Stimulated activated naive CD8-positive, alpha-beta T cell treated with anti-CD3 and anti-CD28 coated beads, Interleukin-15, Interleukin-2, amounts not matched to agents 100 ng/mL and 50 ng/mL, for 24 hours (primary cell): Measurements from ENCODE around the gene DHX29.
"Not testable (repeated sequence)": the region's sequence is repeated elsewhere in the genome, so short reads cannot be mapped to it uniquely, and the experiment has no call there.

Experiments
- H3K27ac Mint-ChIP-seq: one replicate; pipeline ENCODE4 v1.8.0; 2021; ENCODE audit warnings: mild to moderate bottlenecking, mixed read lengths
- H3K27me3 Mint-ChIP-seq: one replicate; pipeline ENCODE4 v1.8.0; 2021; ENCODE audit warnings: mixed read lengths
- H3K36me3 Mint-ChIP-seq: one replicate; pipeline ENCODE4 v1.8.0; 2021; ENCODE audit warnings: low read depth, mixed read lengths
- H3K4me1 Mint-ChIP-seq: one replicate; pipeline ENCODE4 v1.8.0; 2021; ENCODE audit warnings: low read depth, mixed read lengths
- H3K4me3 Mint-ChIP-seq: one replicate; pipeline ENCODE4 v1.8.0; 2021; ENCODE audit warnings: mild to moderate bottlenecking, mixed read lengths
- H3K9me3 Mint-ChIP-seq: one replicate; pipeline ENCODE4 v1.8.0; 2021; ENCODE audit warnings: mixed read lengths

Gene DHX29

DNA sequence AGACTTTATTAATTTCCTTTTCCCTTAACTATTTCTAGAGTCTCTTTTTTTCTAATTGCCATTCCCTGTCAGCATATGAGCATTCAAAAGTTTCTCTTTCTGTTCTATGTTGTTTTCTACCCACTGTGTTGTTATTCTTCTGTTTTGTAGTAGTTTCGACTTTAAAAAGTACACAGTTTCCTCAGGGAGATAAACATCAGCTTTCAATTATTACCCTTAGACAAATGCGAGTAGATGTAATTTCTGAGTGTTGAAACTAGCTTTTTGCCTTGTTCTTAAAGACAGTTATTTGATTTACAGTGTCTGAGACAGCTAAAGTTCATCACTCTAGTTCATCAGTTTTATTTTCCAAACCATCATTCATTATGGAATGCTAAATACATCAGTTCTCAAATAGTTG, 19.8 kb upstream of the DHX29 start:
- H3K4me1 Mint-ChIP-seq: peaks cover 36% of the 10 kb centered on the region
- no peaks in the 10 kb centered on the region for H3K27me3 Mint-ChIP-seq
- no peak overlapping the region for H3K4me3 Mint-ChIP-seq
- H3K9me3 Mint-ChIP-seq: no peaks in the 10 kb centered on the region
- H3K36me3 Mint-ChIP-seq: peaks cover 64% of the 10 kb centered on the region
- H3K27ac Mint-ChIP-seq: no peak overlapping the region

DNA sequence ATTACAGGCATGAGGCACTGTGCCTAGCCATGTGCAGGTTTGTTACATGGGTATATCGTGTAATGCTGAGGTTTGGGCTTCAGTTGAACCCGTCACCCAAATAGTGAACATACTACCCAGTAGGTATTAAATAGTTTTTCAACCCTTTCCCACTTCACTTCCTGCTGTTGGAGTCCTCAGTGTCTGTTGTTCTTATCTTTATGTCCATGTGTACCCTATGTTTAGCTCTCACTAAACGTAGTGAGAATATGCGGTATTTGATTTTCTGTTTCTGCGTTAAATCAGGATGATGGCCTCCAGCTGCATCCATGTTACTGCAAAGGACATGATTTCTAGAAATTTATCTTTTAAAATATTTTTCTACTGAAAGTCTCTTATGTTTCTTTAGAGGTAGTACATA, 18.1 kb upstream of the DHX29 start:
- H3K27me3 Mint-ChIP-seq: no peaks in the 10 kb centered on the region

DNA sequence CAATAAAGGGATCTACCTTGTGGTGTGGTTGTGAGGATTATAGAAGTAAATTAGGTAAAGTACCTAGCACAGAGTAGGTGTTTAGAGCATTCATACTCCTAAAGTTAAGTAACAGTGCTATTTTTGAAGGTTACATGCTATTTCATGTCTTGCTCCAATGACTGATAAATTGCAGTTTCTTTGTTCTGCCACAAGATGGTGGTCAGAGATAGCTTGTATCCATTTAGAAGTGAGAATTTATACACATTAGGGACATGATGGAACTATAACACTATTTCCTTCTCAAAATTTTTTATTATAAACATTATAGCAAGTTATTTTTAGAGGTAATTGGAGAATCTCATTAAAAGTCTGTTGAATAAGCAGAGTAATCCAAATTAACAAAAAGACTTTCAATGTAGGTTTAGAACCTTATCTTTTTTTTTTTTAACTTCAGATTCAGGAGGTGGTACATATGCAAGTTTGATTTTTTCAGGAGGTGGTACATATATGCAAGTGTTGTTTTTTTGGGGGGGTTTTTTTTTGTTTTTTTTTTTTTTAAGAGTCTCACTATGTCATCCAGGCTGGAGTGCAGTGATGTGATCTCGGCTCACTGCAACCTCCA, 17.4 kb upstream of the DHX29 start:
- peaks cover 19% of the 10 kb centered on the region for H3K4me1 Mint-ChIP-seq
- no peaks in the 10 kb centered on the region for H3K27me3 Mint-ChIP-seq
- H3K36me3 Mint-ChIP-seq: peaks cover 41% of the 10 kb centered on the region
- no peak overlapping the region for H3K27ac Mint-ChIP-seq
- no peaks in the 10 kb centered on the region for H3K9me3 Mint-ChIP-seq
- H3K4me3 Mint-ChIP-seq: no peak overlapping the region

More for the DNA sequence above, 18.1 kb upstream of the DHX29 start:
- no peak overlapping the region for H3K27ac Mint-ChIP-seq
- no peaks in the 10 kb centered on the region for H3K9me3 Mint-ChIP-seq
- H3K4me1 Mint-ChIP-seq: peaks cover 24% of the 10 kb centered on the region
- no peak overlapping the region for H3K4me3 Mint-ChIP-seq
- peaks cover 47% of the 10 kb centered on the region for H3K36me3 Mint-ChIP-seq

DNA sequence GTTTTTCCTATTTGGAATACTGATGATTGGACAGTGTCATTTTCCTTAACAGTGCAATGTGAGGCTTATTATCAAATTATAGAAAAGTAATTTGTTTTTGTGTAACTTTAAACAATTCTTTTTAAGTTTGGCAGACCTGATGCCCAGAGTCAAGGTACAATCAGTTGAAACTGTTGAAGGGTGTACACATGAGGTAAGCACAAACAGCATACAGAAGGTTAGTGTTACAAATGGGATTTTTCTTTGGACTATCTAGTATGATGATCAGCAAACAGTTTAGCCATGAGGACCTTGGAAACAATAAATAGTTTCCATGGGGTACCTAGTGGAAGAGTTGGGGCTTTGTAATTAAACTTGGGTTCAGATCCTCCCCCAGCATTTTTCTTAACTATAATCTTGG, 16.5 kb upstream of the DHX29 start:
- Mint-ChIP-seq H3K27me3 (no peaks in the 10 kb centered on the region), H3K27ac (no peak overlapping the region), H3K9me3 (no peaks in the 10 kb centered on the region), H3K4me3 (no peak overlapping the region), H3K4me1 (peaks cover 19% of the 10 kb centered on the region), H3K36me3 (peaks cover 35% of the 10 kb centered on the region)

DNA sequence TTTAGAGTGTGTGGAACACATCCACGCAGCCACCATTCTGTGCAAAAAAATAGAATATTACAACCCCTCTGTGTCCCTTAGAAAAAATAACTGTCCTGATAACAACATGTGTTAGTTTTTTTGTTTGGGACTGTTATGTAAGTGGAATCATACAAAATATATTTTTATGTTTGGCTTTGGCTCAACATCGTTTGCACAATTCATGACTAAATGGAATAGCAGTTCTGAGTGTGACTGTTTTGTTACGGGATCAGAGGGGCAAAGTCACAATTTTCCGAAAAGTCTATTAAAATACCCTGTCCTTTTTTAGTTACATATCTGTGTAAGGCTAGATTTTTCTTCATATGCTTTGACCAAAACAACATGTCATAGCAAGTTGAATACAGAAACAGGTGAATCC, 13.1 kb upstream of the DHX29 start:
- Mint-ChIP-seq H3K4me3 (no peak overlapping the region), H3K27me3 (no peaks in the 10 kb centered on the region), H3K9me3 (peaks cover 14% of the 10 kb centered on the region), H3K27ac (no peak overlapping the region), H3K36me3 (peaks cover 45% of the 10 kb centered on the region), H3K4me1 (peaks cover 37% of the 10 kb centered on the region)

DNA sequence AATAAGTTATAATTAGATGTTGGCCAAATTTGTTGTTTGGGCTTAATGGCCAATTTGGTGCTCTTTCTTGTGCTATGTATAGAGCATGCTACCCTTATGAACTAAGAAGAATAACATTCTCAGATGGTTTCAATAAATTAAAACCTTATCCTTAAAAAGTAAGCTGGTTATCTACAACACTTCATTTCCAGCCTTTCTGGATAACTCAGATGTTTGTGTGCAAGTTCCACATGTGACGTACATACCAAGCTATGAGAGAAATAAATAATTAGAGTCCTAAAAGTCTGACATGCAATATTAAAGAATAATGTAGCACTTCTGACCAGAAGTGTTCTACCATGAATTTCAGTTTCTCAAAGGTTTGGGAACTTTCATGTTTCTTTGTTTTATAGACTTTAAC, 12.0 kb upstream of the DHX29 start:
- Mint-ChIP-seq H3K36me3 (peaks cover 42% of the 10 kb centered on the region), H3K27me3 (no peaks in the 10 kb centered on the region), H3K4me1 (peaks cover 39% of the 10 kb centered on the region), H3K4me3 (no peak overlapping the region), H3K27ac (no peak overlapping the region), H3K9me3 (peaks cover 14% of the 10 kb centered on the region)

DNA sequence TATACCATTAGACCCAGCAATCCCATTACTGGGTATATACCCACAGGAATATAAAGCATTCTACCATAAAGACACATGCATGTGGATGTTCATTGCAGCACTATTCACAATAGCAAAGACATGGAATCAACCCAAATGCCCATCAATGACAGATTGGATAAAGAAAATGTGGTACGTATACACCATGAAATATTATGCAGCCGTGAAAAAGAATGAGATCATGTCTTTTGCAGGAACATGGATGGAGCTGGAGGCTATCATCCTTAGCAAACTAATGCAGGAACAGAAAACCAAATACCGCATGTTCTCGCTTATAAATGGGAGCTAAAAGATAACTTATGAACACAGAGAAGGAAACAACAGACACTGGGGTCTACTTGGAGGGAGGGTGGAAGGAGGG, 10.7 kb upstream of the DHX29 start:
- Mint-ChIP-seq H3K4me1 (peaks cover 49% of the 10 kb centered on the region), H3K9me3 (peaks cover 14% of the 10 kb centered on the region), H3K36me3 (peaks cover 53% of the 10 kb centered on the region)
- not testable (repeated sequence) for H3K27ac Mint-ChIP-seq, H3K4me3 Mint-ChIP-seq, H3K27me3 Mint-ChIP-seq

DNA sequence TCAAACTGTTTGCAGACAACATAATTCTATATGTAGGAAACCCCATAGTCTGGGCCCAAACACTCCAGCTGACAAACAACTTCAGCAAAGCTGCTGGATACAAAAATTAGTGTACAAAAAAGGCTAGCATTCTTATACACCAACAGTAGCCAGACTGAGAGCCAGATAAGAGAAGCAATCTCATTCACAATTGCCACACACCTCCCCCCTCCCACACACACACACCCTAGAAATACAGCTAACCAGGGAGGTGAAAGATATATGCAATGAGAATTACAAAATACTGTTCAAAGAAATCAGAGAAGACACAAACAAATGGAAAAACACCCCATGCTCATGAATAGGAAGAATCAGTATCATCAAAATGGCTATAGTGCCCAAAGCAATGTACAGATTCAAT, 9.3 kb upstream of the DHX29 start:
- no peaks in the 10 kb centered on the region for H3K27me3 Mint-ChIP-seq
- H3K4me1 Mint-ChIP-seq: peaks cover 63% of the 10 kb centered on the region
- H3K36me3 Mint-ChIP-seq: peaks cover 49% of the 10 kb centered on the region
- H3K27ac Mint-ChIP-seq: no peak overlapping the region
- peaks cover 14% of the 10 kb centered on the region for H3K9me3 Mint-ChIP-seq
- no peak overlapping the region for H3K4me3 Mint-ChIP-seq

DNA sequence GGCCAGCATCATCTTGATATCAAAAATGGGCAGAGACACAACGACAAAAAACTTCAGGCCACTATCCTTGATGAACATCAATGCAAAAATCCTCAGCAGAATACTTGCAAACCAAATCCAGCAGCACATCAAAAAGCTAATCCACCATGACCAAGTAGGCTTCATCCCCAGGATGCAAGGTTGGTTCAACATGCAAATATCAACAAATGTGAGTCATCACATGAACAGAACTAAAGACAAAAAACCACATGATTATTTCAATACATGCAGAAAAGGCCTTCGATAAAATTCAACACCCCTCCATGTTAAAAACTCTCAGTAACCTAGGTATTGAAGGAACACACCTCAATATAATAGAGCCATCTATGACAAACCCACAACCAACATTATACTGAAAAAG, 8.8 kb upstream of the DHX29 start:
- Mint-ChIP-seq H3K36me3 (peaks cover 53% of the 10 kb centered on the region), H3K27ac (no peak overlapping the region), H3K4me3 (no peak overlapping the region)

DNA sequence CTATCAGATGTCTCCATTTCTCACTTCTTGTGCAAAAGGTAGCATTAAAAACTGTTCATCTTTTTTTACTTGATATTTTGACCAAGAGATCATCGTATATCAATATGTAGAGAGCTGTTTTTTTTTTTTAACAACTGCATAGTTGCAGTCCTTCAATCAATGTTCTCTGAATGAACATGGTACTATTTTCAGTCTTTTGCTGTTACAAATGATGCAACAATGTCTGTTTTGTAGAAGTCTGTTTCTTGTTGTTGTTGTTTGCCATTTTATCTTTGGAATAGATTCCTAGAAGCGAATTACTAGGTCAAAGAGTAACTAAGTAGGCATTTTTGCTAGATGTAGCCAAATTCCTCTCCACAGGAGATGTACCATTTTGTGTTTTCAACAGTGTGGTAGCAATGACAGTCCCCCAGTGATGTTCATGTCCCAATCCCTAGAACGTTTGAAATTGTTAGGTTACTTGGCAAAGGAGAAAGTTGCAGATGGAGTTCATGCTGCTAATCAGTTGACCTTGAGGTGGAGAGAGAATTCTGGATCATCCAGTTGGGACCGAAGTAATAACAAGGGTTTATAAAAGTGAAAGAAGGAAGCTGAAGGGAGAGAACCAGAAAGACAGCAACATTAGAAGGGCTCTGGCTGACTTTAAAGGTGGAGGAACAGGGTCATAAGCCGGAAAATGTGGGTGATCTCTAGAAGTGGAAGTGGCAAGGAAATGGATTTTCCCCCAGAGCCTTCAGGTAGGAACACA, 6.5 kb upstream of the DHX29 start:
- H3K4me1 Mint-ChIP-seq: peaks cover 71% of the 10 kb centered on the region
- H3K36me3 Mint-ChIP-seq: peaks cover 53% of the 10 kb centered on the region
- H3K9me3 Mint-ChIP-seq: peaks cover 14% of the 10 kb centered on the region
- H3K27me3 Mint-ChIP-seq: no peaks in the 10 kb centered on the region
- peak overlapping the region; percentile 14 for H3K27ac Mint-ChIP-seq
- no peak overlapping the region for H3K4me3 Mint-ChIP-seq

More for the DNA sequence above, 8.8 kb upstream of the DHX29 start:
- H3K27me3 Mint-ChIP-seq: no peaks in the 10 kb centered on the region
- peaks cover 14% of the 10 kb centered on the region for H3K9me3 Mint-ChIP-seq
- H3K4me1 Mint-ChIP-seq: peaks cover 69% of the 10 kb centered on the region

DNA sequence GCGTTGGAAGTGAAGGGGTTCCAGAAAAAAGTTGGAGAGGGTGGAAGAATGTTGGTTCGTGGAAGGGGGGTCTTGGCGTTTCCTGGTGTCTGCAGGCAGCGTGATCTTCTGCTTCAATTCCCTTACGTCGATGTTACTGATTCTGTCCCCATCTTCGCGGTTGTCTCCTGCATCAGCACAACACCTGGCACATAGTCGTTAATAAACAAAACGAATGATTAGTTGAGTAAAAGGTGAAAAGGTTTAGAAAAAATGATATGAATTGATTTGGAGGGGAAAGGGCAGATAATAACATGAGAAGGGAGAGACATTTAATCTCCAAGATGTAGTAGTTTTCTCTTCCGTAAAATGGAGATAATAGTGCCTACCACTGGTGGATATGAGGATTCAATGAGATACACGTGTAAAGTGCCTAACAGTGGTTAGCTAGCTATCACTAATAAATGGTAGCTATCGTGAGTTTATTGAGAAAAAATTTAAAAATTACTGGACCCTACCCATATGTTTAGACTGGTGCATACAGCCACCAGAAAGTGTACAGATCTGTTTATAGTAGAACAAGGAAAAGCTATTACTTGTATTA, 851 bp upstream of the DHX29 start:
- H3K36me3 Mint-ChIP-seq: peaks cover 16% of the 10 kb centered on the region
- H3K27ac Mint-ChIP-seq: no peak overlapping the region

DNA sequence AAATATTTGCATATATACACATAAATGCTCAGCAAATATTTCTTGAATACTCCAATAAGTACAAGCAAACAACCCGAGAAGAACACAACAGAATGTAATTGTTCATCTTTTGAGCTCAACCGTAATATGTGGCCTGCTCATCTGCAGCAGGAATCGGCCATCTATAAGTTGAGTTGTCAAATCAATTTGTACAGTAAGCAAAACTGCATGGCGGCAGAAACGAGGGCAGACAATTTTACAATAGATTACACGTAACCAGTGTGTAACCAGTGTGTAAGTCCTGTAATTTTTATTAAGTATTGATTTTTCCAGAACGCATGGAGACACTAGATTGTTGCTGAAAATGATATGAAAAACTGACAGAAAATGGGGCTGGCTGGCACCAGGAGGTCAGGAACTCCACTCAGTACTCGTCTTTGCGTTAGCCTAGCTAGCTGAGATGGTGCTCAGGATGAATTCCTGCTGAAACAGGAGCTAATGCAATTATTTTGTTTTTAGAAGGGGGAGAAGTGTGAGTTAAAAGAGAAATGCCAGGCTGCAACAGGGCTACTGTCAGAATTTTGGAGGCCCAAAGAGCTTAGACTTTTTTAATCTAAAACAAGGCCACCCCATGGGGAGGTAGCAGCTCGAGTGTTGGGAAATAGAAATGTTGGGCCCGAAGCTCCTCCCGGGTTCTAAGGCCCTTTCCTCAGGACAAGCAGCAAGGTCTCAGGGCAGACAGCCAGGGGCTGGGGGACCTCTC, 682 bp downstream of the DHX29 start:
- Mint-ChIP-seq H3K27me3 (no peaks in the 10 kb centered on the region), H3K27ac (no peak overlapping the region), H3K4me3 (no peak overlapping the region), H3K4me1 (peaks cover 30% of the 10 kb centered on the region), H3K9me3 (no peaks in the 10 kb centered on the region), H3K36me3 (peaks cover 19% of the 10 kb centered on the region)

More for the DNA sequence above, 851 bp upstream of the DHX29 start:
- no peaks in the 10 kb centered on the region for H3K9me3 Mint-ChIP-seq
- H3K27me3 Mint-ChIP-seq: no peaks in the 10 kb centered on the region
- peaks cover 39% of the 10 kb centered on the region for H3K4me1 Mint-ChIP-seq
- no peak overlapping the region for H3K4me3 Mint-ChIP-seq

DNA sequence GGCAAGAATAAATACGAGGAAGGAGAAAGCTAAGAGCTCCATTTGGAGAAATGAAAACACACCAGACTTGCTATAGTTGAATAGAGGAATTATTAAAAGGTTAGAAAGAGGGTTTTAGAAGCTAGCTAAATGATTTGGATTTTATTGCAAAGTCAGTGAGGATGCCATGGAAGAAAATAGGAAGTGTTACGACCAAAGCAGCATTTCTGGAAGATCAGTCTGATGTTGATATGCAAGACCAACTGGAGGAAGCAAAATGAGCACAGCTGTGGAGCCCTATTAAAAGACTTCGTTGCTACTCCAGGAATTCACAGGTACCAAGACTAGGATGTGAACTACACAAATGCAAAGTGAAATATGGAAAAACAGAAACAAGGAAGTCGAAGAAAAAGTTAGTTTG, 2.1 kb downstream of the DHX29 start:
- Mint-ChIP-seq H3K9me3 (no peaks in the 10 kb centered on the region), H3K4me3 (no peak overlapping the region), H3K4me1 (peaks cover 17% of the 10 kb centered on the region), H3K27ac (no peak overlapping the region), H3K27me3 (no peaks in the 10 kb centered on the region), H3K36me3 (peaks cover 21% of the 10 kb centered on the region)

DNA sequence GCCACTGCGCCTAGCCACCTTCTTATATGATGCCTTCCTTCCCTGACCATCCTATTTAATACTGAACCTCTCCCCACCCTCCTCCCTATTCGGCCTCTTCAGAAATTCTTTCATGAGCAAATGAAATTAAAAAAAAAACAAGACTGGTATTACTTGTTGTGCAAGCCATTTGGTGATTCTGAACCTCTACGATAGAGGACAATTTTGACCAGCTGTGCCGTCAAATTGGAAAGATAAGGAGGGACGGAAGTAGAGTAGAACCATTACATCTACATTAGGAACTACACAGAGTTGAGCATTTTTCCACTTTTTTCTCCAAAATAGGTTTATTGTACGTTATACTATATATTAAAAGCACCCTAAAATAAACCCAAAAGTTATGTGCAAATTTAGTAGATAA, 2.9 kb downstream of the DHX29 start:
- Mint-ChIP-seq H3K4me1 (peaks cover 17% of the 10 kb centered on the region), H3K27ac (no peak overlapping the region), H3K4me3 (no peak overlapping the region)

DNA sequence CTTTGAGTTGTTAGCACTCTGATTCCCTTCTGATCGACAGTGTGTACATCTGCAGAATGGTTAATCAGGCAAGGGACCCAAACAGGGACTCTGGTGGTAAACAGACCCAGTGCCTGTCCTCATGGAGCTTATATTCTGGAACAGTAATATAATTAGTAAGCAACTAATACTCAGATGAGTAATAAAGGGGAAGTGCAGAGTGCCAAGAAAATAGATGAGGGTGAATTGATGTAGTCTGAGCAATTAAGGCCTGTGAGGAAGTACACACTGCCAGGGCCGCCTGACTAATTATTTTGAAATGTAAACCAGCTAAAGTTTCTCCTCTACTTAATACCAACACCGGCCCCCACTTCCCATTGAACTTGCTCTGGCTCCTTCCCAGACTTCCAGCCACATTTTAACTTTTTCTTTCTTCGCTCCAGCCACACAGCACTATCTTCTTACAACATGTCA, 4.2 kb downstream of the DHX29 start:
- Mint-ChIP-seq H3K4me1 (peaks cover 17% of the 10 kb centered on the region), H3K9me3 (no peaks in the 10 kb centered on the region), H3K4me3 (no peak overlapping the region), H3K27me3 (no peaks in the 10 kb centered on the region), H3K36me3 (peaks cover 24% of the 10 kb centered on the region), H3K27ac (no peak overlapping the region)

More for the DNA sequence above, 2.9 kb downstream of the DHX29 start:
- H3K27me3 Mint-ChIP-seq: no peaks in the 10 kb centered on the region
- H3K9me3 Mint-ChIP-seq: no peaks in the 10 kb centered on the region
- peaks cover 21% of the 10 kb centered on the region for H3K36me3 Mint-ChIP-seq
